ENCODE measurements around the gene TFPI. TPM values are rescaled to one million over a fixed set of nuclear protein-coding genes. Genes with fewer than 3 reads are reported as not detected.

Gene TFPI
- total and polyA plus RNA-seq, 2 of the 8 experiments (the other 6 are each of a cell fraction or from before 2014, with no cell fraction given), result 2.0 to 7.1 TPM

- CTCF ChIA-PET (ENCODE audit: partially characterized antibody), result interaction anchor here (0.6 to 13.4 kb wide), 41 partner anchors 12 to 1368 kb away, joined by 3 to 331 read pairs (median 4); no protein-coding TSS in a partner anchor
- 32% methylated on average over 4 of the region's 4 CpGs; no CpG with 5 or more reads in 1 of the 2 experiments for WGBS, 2 experiments (ENCODE audit: extremely low coverage in 1 of 2, insufficient coverage in 1 of 2, insufficient read length in 1 of 2, insufficient replicate concordance in 2 of 2, low coverage in 1 of 2, low lambda C conversion rate in 2 of 2, missing lambda C conversion rate in 1 of 2)
- peak; percentile 97 for FAIRE-seq
- H3K79me1 ChIP-seq (ENCODE audit: low read depth, low read length), result no peaks in the 10 kb centered on the region
- DNase-seq (ENCODE audit: low read depth in 1 of 2, low spot score in 2 of 2), result no peak
- no peak overlapping the region for H3K4me2 ChIP-seq (ENCODE audit: insufficient read depth in 1 of 2, low read depth in 2 of 2, low read length in 2 of 2)
- no peak overlapping the region for H2BK5ac ChIP-seq (ENCODE audit: low read depth, low read length)
- no peak overlapping the region for H3K9ac ChIP-seq (replicated peaks in 1 of 4; ENCODE audit: extremely low read depth in 1 of 4, low read depth in 3 of 4, low read length in 3 of 4)
- no peak overlapping the region for H3K18ac ChIP-seq (ENCODE audit: extremely low read depth, low read length)
- H2BK120ac ChIP-seq (replicated peaks; ENCODE audit: low read depth, low read length), result no peak overlapping the region
- no peaks in the 10 kb centered on the region for H3K23me2 ChIP-seq (ENCODE audit: low read depth, low read length)
- no peak overlapping the region for H2AK5ac ChIP-seq (ENCODE audit: low read depth, low read length)
- no peak overlapping the region for H3K27ac ChIP-seq (ENCODE audit: low read depth, low read length)
- no peak overlapping the region for H3K4ac ChIP-seq (replicated peaks; ENCODE audit: insufficient read length, low read depth, low read length)
- no peak overlapping the region for H2BK12ac ChIP-seq (ENCODE audit: low read depth, low read length)
- H3K56ac ChIP-seq (replicated peaks; ENCODE audit: insufficient read length, low read depth, low read length), result no peak overlapping the region
- H3K79me2 ChIP-seq (ENCODE audit: control insufficient read depth in 1 of 2, insufficient read depth in 2 of 2, low read length in 2 of 2), result no peaks in the 10 kb centered on the region
- no peaks in the 10 kb centered on the region for H3K4me1 ChIP-seq (replicated peaks in 1 of 4; ENCODE audit: control insufficient read depth in 3 of 4, insufficient read depth in 4 of 4, low read length in 3 of 4)
- H3K14ac ChIP-seq (ENCODE audit: insufficient read length), result no peak overlapping the region
- TF ChIP-seq SP4 (IDR thresholded peaks at IDR 0.05; ENCODE audit: low read length) (no peak), EP300 (IDR thresholded peaks at IDR 0.05; ENCODE audit: borderline replicate concordance in 1 of 2, low read depth in 2 of 2, low read length in 2 of 2) (no peak), RAD21 (IDR thresholded peaks at IDR 0.05 in 1 of 2, conservative IDR thresholded peaks at IDR 0.05 in 1 of 2; ENCODE audit: low read depth in 2 of 2, low read length in 2 of 2) (peak; percentile 61 to 70), SAP30 (IDR thresholded peaks at IDR 0.05; ENCODE audit: insufficient read depth, insufficient replicate concordance, low read length) (no peak), HDAC2 (IDR thresholded peaks at IDR 0.05; ENCODE audit: borderline replicate concordance in 1 of 2, low read depth in 2 of 2, low read length in 2 of 2) (no peak), JUN (IDR thresholded peaks at IDR 0.05; ENCODE audit: low read depth, low read length) (no peak)
- TF ChIP-seq, protein P1, sequence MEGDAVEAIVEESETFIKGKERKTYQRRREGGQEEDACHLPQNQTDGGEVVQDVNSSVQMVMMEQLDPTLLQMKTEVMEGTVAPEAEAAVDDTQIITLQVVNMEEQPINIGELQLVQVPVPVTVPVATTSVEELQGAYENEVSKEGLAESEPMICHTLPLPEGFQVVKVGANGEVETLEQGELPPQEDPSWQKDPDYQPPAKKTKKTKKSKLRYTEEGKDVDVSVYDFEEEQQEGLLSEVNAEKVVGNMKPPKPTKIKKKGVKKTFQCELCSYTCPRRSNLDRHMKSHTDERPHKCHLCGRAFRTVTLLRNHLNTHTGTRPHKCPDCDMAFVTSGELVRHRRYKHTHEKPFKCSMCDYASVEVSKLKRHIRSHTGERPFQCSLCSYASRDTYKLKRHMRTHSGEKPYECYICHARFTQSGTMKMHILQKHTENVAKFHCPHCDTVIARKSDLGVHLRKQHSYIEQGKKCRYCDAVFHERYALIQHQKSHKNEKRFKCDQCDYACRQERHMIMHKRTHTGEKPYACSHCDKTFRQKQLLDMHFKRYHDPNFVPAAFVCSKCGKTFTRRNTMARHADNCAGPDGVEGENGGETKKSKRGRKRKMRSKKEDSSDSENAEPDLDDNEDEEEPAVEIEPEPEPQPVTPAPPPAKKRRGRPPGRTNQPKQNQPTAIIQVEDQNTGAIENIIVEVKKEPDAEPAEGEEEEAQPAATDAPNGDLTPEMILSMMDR (IDR thresholded peaks at IDR 0.05; ENCODE audit: control extremely low read depth in 1 of 3, insufficient read depth in 1 of 3, low read depth in 1 of 3, low read length in 3 of 3), result peak in 2 of 3 experiments; percentile 54 to 64; a peak in 2 of 4 replicates
- no peak overlapping the region for H2BK20ac ChIP-seq (ENCODE audit: low read length)
- H2BK15ac ChIP-seq (ENCODE audit: low read length), result no peak overlapping the region
- no peak overlapping the region for H4K8ac ChIP-seq (ENCODE audit: extremely low read depth, insufficient read depth, low read length)
- H2AFZ ChIP-seq (ENCODE audit: low read length), result no peak overlapping the region
- no peaks in the 10 kb centered on the region for H3K36me3 ChIP-seq (ENCODE audit: control insufficient read depth in 2 of 4, insufficient read depth in 4 of 4, low read length in 3 of 4)
- POLR2A ChIA-PET (ENCODE audit: partially characterized antibody), result no interaction called here
- H3K23ac ChIP-seq (ENCODE audit: insufficient read length), result no peak overlapping the region
- no peak overlapping the region for H4K91ac ChIP-seq (replicated peaks; ENCODE audit: insufficient read length, low read length)
- H3K4me3 ChIP-seq (ENCODE audit: extremely low read depth in 1 of 4, insufficient read depth in 2 of 4, low read depth in 3 of 4, low read length in 4 of 4), result no peak overlapping the region
- no peaks in the 10 kb centered on the region for H3K27me3 ChIP-seq (replicated peaks in 1 of 4; ENCODE audit: control insufficient read depth in 3 of 4, extremely low read depth in 1 of 4, insufficient read depth in 3 of 4, low read length in 3 of 4)
- no peak overlapping the region for H4K5ac ChIP-seq (ENCODE audit: insufficient read length, low read depth, low read length)
- no peaks in the 10 kb centered on the region for H3K9me3 ChIP-seq (ENCODE audit: insufficient read depth in 2 of 2, low read depth in 1 of 2, low read length in 1 of 2)
- H4K20me1 ChIP-seq (replicated peaks in 1 of 2; ENCODE audit: control insufficient read depth in 1 of 2, insufficient read depth in 2 of 2, low read length in 2 of 2), result no peaks in the 10 kb centered on the region
Measured at GRCh38 chr2:187581125-187581896, 27.1 kb upstream of the TFPI start.
